Measurements from ENCODE around the gene CSTA.
A peak's percentile ranks its signal among the peaks of the same experiment; 100 is the strongest.
"Not testable (repeated sequence)": the region's sequence is repeated elsewhere in the genome, so short reads cannot be mapped to it uniquely, and the experiment has no call there.

Gene CSTA

GRCh38 chr3:122322095-122323075 is 2.7 kb upstream of the CSTA start:
- no peak for DNase-seq

GRCh38 chr3:122325769-122326168 is 721 bp downstream of the CSTA start:
- DNase-seq, result no peak

- DNase-seq, result no peak
Observed at GRCh38 chr3:122331886-122332285, 6.8 kb downstream of the CSTA start.

- DNase-seq, result no peak
Observed at GRCh38 chr3:122332551-122332950, 7.5 kb downstream of the CSTA start.

- DNase-seq, result no peak
Observed at GRCh38 chr3:122342803-122343202, 17.8 kb downstream of the CSTA start.

GRCh38 chr3:122343654-122344053 is 18.6 kb downstream of the CSTA start:
- DNase-seq, result no peak

GRCh38 chr3:122349171-122349570 is 24.1 kb downstream of the CSTA start:
- no peak for DNase-seq

GRCh38 chr3:122350814-122351418 is 25.9 kb downstream of the CSTA start:
- DNase-seq, result no peak

- DNase-seq, result no peak
Observed at GRCh38 chr3:122351612-122352011, 26.6 kb downstream of the CSTA start.

GRCh38 chr3:122353215-122353614 is 28.2 kb downstream of the CSTA start:
- DNase-seq, result peak in 1 of 14 donors; percentile 6

- no peak for DNase-seq
Observed at GRCh38 chr3:122353893-122354401, 28.9 kb downstream of the CSTA start.

GRCh38 chr3:122355612-122356011 is 30.6 kb downstream of the CSTA start:
- DNase-seq, result no peak

- no peak for DNase-seq
Observed at GRCh38 chr3:122356402-122356801, 31.4 kb downstream of the CSTA start.

- no peak for DNase-seq
Observed at GRCh38 chr3:122357828-122358702, 33.0 kb downstream of the CSTA start.

- no peak for DNase-seq
Observed at GRCh38 chr3:122358703-122359032, 33.6 kb downstream of the CSTA start.

- no peak for DNase-seq
Observed at GRCh38 chr3:122362026-122362425, 37.0 kb downstream of the CSTA start.

GRCh38 chr3:122364490-122364889 is 39.4 kb downstream of the CSTA start:
- no peak for DNase-seq

- no peak for DNase-seq
Observed at GRCh38 chr3:122365073-122365472, 40.0 kb downstream of the CSTA start.

GRCh38 chr3:122365582-122366378 is 40.7 kb downstream of the CSTA start:
- not testable (repeated sequence) for DNase-seq

- DNase-seq, result no peak
Observed at GRCh38 chr3:122366379-122366749, 41.3 kb downstream of the CSTA start.

GRCh38 chr3:122374034-122374433 is 49.0 kb downstream of the CSTA start:
- no peak for DNase-seq

- no peak for DNase-seq
Observed at GRCh38 chr3:122377975-122378374, 52.9 kb downstream of the CSTA start.
